Raji (cell line): ENCODE results near the gene RIPOR3.

Experiments used
- POLR2A ChIP-seq: IDR thresholded peaks from 2 replicates; pipeline ENCODE4 v1.6.1; 2011; ENCODE audit warnings: low read depth, low read length, control low read depth; ENCODE audit not compliant: insufficient read depth

Gene RIPOR3

GRCh38 chr20:50559856-50560638 lies 131.3 kb downstream of the RIPOR3 start:
- TF ChIP-seq POLR2A, result no peak

GRCh38 chr20:50559149-50559548 lies 132.2 kb downstream of the RIPOR3 start:
- TF ChIP-seq POLR2A, result no peak

GRCh38 chr20:50558483-50558925 lies 132.8 kb downstream of the RIPOR3 start:
- TF ChIP-seq POLR2A, result no peak

- no peak for TF ChIP-seq POLR2A
Measured at GRCh38 chr20:50557549-50558134, 133.7 kb downstream of the RIPOR3 start.

GRCh38 chr20:50555662-50556061 lies 135.7 kb downstream of the RIPOR3 start:
- TF ChIP-seq POLR2A, result no peak

- TF ChIP-seq POLR2A, result no peak
Measured at GRCh38 chr20:50554694-50555579, 136.4 kb downstream of the RIPOR3 start.

- no peak for TF ChIP-seq POLR2A
Measured at GRCh38 chr20:50552979-50553378, 138.4 kb downstream of the RIPOR3 start.

GRCh38 chr20:50551288-50551687 lies 140.1 kb downstream of the RIPOR3 start:
- no peak for TF ChIP-seq POLR2A

- TF ChIP-seq POLR2A, result no peak
Measured at GRCh38 chr20:50550531-50550930, 140.8 kb downstream of the RIPOR3 start.

- TF ChIP-seq POLR2A, result no peak
Measured at GRCh38 chr20:50548396-50548795, 142.9 kb downstream of the RIPOR3 start.

GRCh38 chr20:50547964-50548363 lies 143.4 kb downstream of the RIPOR3 start:
- no peak for TF ChIP-seq POLR2A

- no peak for TF ChIP-seq POLR2A
Measured at GRCh38 chr20:50546729-50547314, 144.5 kb downstream of the RIPOR3 start.

GRCh38 chr20:50545126-50545525 lies 146.2 kb downstream of the RIPOR3 start:
- no peak for TF ChIP-seq POLR2A

- no peak for TF ChIP-seq POLR2A
Measured at GRCh38 chr20:50543326-50543725, 148.0 kb downstream of the RIPOR3 start.

GRCh38 chr20:50541606-50542041 lies 149.7 kb downstream of the RIPOR3 start:
- no peak for TF ChIP-seq POLR2A
